HepG2 (cell line): ENCODE results near the gene G6PC3. TPM values are rescaled to one million over a fixed set of nuclear protein-coding genes. Genes with fewer than 3 reads are reported as not detected.

Source experiments
- AHR ChIP-seq: IDR thresholded peaks from 2 replicates; pipeline ENCODE4 v1.6.1; 2018; ENCODE audit warnings: missing genetic modification reagents, missing compliant biosample characterization
- ATM ChIP-seq: fragments of 450-650 bp; IDR thresholded peaks from 2 replicates; pipeline ENCODE4 v1.7.1; 2017; ENCODE audit warnings: mild to moderate bottlenecking, borderline replicate concordance
- BCL6 ChIP-seq: IDR thresholded peaks from 2 replicates; pipeline ENCODE4 v1.6.1; 2016; ENCODE audit warnings: missing genetic modification reagents, missing compliant biosample characterization
- CBX5 ChIP-seq: sonication (generic); formaldehyde crosslinking; IDR thresholded peaks from 2 replicates; pipeline ENCODE4 v1.4.0; 2020; ENCODE audit warnings: missing genetic modification reagents, borderline replicate concordance
- CREM ChIP-seq, 2 experiments: sonication (generic) in 1 of 2; formaldehyde crosslinking in 1 of 2; IDR thresholded peaks; 2 replicates each; pipeline versions ENCODE4 v1.4.0 to v1.6.1; 2016 to 2020; ENCODE audit warnings: antibody characterized with exemption in 1 of 2, mild to moderate bottlenecking in 1 of 2, missing genetic modification reagents in 1 of 2
- DMAP1 ChIP-seq: IDR thresholded peaks from 2 replicates; pipeline ENCODE4 v1.6.1; 2016
- GATAD2A ChIP-seq: IDR thresholded peaks from 2 replicates; pipeline ENCODE4 v1.6.1; 2016
- IKZF5 ChIP-seq: IDR thresholded peaks from 2 replicates; pipeline ENCODE4 v1.6.1; 2018; ENCODE audit warnings: missing genetic modification reagents, mild to moderate bottlenecking, missing compliant biosample characterization
- JUND ChIP-seq: sonication (generic); formaldehyde crosslinking; IDR thresholded peaks from 2 replicates; pipeline ENCODE4 v1.8.0; 2022; ENCODE audit warnings: mild to moderate bottlenecking, missing genetic modification reagents
- KLF16 ChIP-seq, 2 experiments: sonication (generic) in 1 of 2; formaldehyde crosslinking in 1 of 2; IDR thresholded peaks; 2 replicates each; pipeline versions ENCODE4 v1.6.1 to v1.8.0; 2016 to 2023; ENCODE audit warnings: missing genetic modification reagents in 2 of 2, missing compliant biosample characterization in 1 of 2
- NR2F6 ChIP-seq, 2 experiments: IDR thresholded peaks; 2 replicates each; pipeline ENCODE4 v1.6.1; 2016; ENCODE audit warnings: antibody characterized with exemption in 1 of 2, mild to moderate bottlenecking in 1 of 2
- RNF2 ChIP-seq: fragments of 450-650 bp; conservative IDR thresholded peaks from 2 replicates; pipeline ENCODE4 v1.6.1; 2016; ENCODE audit warnings: low read depth
- SP1 ChIP-seq, 2 experiments: fragments of 450-650 bp in 1 of 2; sonication (generic) in 1 of 2; formaldehyde crosslinking in 1 of 2; IDR thresholded peaks; 2 replicates each; pipeline versions ENCODE4 v1.4.0 to v1.6.1; 2016 to 2020; ENCODE audit warnings: missing genetic modification reagents in 1 of 2
- SP5 ChIP-seq: IDR thresholded peaks from 2 replicates; pipeline ENCODE4 v1.6.1; 2016; ENCODE audit warnings: low read depth, borderline replicate concordance
- TBX2 ChIP-seq: sonication (generic); formaldehyde crosslinking; IDR thresholded peaks from 2 replicates; pipeline ENCODE4 v1.5.0; 2020; ENCODE audit warnings: missing genetic modification reagents, mild to moderate bottlenecking, borderline replicate concordance
- TRIM24 ChIP-seq: sonication (generic); formaldehyde crosslinking; IDR thresholded peaks from 2 replicates; pipeline ENCODE4 v1.8.0; 2022; ENCODE audit warnings: mild to moderate bottlenecking, missing genetic modification reagents
- YEATS2 ChIP-seq: sonication (generic); formaldehyde crosslinking; IDR thresholded peaks from 2 replicates; pipeline ENCODE4 v1.4.0; 2020; ENCODE audit warnings: missing genetic modification reagents, borderline replicate concordance
- YY1 ChIP-seq: IDR thresholded peaks from 2 replicates; pipeline ENCODE4 v1.6.1; 2011; ENCODE audit warnings: low read length, low read depth, moderate library complexity, mild to moderate bottlenecking; ENCODE audit not compliant: insufficient read depth, insufficient replicate concordance
- ZBTB20 ChIP-seq: sonication (generic); formaldehyde crosslinking; IDR thresholded peaks from 2 replicates; pipeline ENCODE4 v1.8.1; 2023; ENCODE audit warnings: missing genetic modification reagents, low read depth, mild to moderate bottlenecking, borderline replicate concordance
- ZC3H4 ChIP-seq: sonication (generic); formaldehyde crosslinking; IDR thresholded peaks from 2 replicates; pipeline ENCODE4 v1.4.0; 2020; ENCODE audit warnings: missing genetic modification reagents, borderline replicate concordance
- ZFX ChIP-seq: sonication (generic); formaldehyde crosslinking; IDR thresholded peaks from 2 replicates; pipeline ENCODE4 v1.4.0; 2020; ENCODE audit warnings: mild to moderate bottlenecking, low read depth, missing genetic modification reagents, moderate library complexity
- ZKSCAN5 ChIP-seq: sonication (generic); formaldehyde crosslinking; IDR thresholded peaks from 2 replicates; pipeline ENCODE4 v1.5.1; 2020; ENCODE audit warnings: mild to moderate bottlenecking, missing genetic modification reagents
- ZNF121 ChIP-seq: sonication (generic); formaldehyde crosslinking; IDR thresholded peaks from 2 replicates; pipeline ENCODE4 v1.5.0; 2020; ENCODE audit warnings: mild to moderate bottlenecking, missing genetic modification reagents
- ZNF225 ChIP-seq: sonication (generic); formaldehyde crosslinking; IDR thresholded peaks from 2 replicates; pipeline ENCODE4 v1.4.0; 2020; ENCODE audit warnings: mild to moderate bottlenecking, missing genetic modification reagents
- ZNF792 ChIP-seq: IDR thresholded peaks from 2 replicates; pipeline ENCODE4 v1.6.1; 2016
- ZSCAN9 ChIP-seq: IDR thresholded peaks from 2 replicates; pipeline ENCODE4 v1.6.1; 2016; ENCODE audit warnings: borderline replicate concordance
- polyA plus RNA-seq, 8 experiments: library from polyadenylated mRNA; depleted of rRNA in 3 of 8; stranded (reverse) in 7 of 8; unstranded in 1 of 8; fragments of >200 nt; fragmentation: Illumina TruSeq in 4 of 8; extraction: Trizol in 4 of 8; gene quantifications; 2 replicates each; pipeline versions ENCODE4 v1.2.1 to v1.2.3, GENCODE V29; 2011 to 2016; ENCODE audit warnings: low read depth in 4 of 8, missing spikeins in 1 of 8, mixed read lengths in 1 of 8; ENCODE audit not compliant: insufficient read depth in 1 of 8
- total RNA-seq, 5 experiments: library from RNA; depleted of rRNA; stranded (reverse); fragments of >200 nt; fragmentation: Illumina TruSeq; extraction: Trizol; gene quantifications; 2 replicates each; pipeline ENCODE4 v1.2.3, GENCODE V29; 2016; ENCODE audit warnings: low read depth in 1 of 5
- TF ChIP-seq, protein P1 (sequence below), 2 experiments: sonication (generic) in 1 of 2; formaldehyde crosslinking in 1 of 2; IDR thresholded peaks; 2 replicates each; pipeline versions ENCODE4 v1.4.0 to v1.6.1; 2018 to 2020; ENCODE audit warnings: missing genetic modification reagents in 2 of 2, borderline replicate concordance in 1 of 2, low read depth in 1 of 2, mild to moderate bottlenecking in 1 of 2, missing biosample characterization in 1 of 2
- TF ChIP-seq, protein P2 (sequence below): sonication (generic); formaldehyde crosslinking; IDR thresholded peaks from 2 replicates; pipeline ENCODE4 v1.4.0; 2020; ENCODE audit warnings: mild to moderate bottlenecking, missing genetic modification reagents

The G6PC3 gene
- total and polyA plus RNA-seq, 2 of the 13 experiments (the other 11 are each of a cell fraction or from before 2014, with no cell fraction given) = 38.5 to 75.8 TPM

- TF ChIP-seq BCL6 (CRISPR knock-in tag) (no peak), ZFX (CRISPR knock-in tag) (peak; percentile 57; the same call in 1 of the 2 replicates), DMAP1 (CRISPR knock-in tag) (no peak), ATM (no peak), YEATS2 (CRISPR knock-in tag) (no peak; the same call in 1 of the 2 replicates), SP1 (IDR thresholded peaks at IDR 0.05) (no peak), SP1 (CRISPR knock-in tag; IDR thresholded peaks at IDR 0.05) (peak; percentile 67), CBX5 (peak; percentile 65; the same call in 1 of the 2 replicates), ZKSCAN5 (no peak), KLF16 (CRISPR knock-in tag; IDR thresholded peaks at IDR 0.05) (no peak), YY1 (peak; percentile 48), CREM (IDR thresholded peaks at IDR 0.05) (no peak), CREM (CRISPR knock-in tag; IDR thresholded peaks at IDR 0.05) (no peak), ZC3H4 (peak; percentile 54; the same call in 1 of the 2 replicates), ZSCAN9 (CRISPR knock-in tag) (peak; percentile 48; the same call in 1 of the 2 replicates), TBX2 (CRISPR knock-in tag) (no peak), TRIM24 (0 out of 2 replicates have a peak, but pooled peaks have one; percentile 33), SP5 (CRISPR knock-in tag) (peak; percentile 15; the same call in 1 of the 2 replicates), ZNF792 (CRISPR knock-in tag) (peak; percentile 59; the same call in 1 of the 2 replicates), ZNF121 (no peak), ZBTB20 (CRISPR knock-in tag) (no peak), ZNF225 (CRISPR knock-in tag) (peak; percentile 84; the same call in 1 of the 2 replicates), AHR (no peak; the same call in 1 of the 2 replicates), JUND (CRISPR knock-in tag) (0 out of 2 replicates have a peak, but pooled peaks have one; percentile 57), NR2F6 (IDR thresholded peaks at IDR 0.05) (no peak), NR2F6 (CRISPR knock-in tag; IDR thresholded peaks at IDR 0.05) (peak; percentile 65; the same call in 1 of the 2 replicates), RNF2 (no peak), GATAD2A (peak; percentile 47; the same call in 1 of the 2 replicates), IKZF5 (0 out of 2 replicates have a peak, but pooled peaks have one; percentile 32)
- TF ChIP-seq, protein P1, sequence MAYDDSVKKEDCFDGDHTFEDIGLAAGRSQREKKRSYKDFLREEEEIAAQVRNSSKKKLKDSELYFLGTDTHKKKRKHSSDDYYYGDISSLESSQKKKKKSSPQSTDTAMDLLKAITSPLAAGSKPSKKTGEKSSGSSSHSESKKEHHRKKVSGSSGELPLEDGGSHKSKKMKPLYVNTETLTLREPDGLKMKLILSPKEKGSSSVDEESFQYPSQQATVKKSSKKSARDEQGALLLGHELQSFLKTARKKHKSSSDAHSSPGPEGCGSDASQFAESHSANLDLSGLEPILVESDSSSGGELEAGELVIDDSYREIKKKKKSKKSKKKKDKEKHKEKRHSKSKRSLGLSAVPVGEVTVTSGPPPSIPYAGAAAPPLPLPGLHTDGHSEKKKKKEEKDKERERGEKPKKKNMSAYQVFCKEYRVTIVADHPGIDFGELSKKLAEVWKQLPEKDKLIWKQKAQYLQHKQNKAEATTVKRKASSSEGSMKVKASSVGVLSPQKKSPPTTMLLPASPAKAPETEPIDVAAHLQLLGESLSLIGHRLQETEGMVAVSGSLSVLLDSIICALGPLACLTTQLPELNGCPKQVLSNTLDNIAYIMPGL (CRISPR knock-in tag; IDR thresholded peaks at IDR 0.05; ENCODE audit: borderline replicate concordance in 1 of 2, low read depth in 1 of 2) = peak; percentile 77 to 87; a peak in 3 of 4 replicates
- TF ChIP-seq, protein P2, sequence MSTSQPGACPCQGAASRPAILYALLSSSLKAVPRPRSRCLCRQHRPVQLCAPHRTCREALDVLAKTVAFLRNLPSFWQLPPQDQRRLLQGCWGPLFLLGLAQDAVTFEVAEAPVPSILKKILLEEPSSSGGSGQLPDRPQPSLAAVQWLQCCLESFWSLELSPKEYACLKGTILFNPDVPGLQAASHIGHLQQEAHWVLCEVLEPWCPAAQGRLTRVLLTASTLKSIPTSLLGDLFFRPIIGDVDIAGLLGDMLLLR (CRISPR knock-in tag) = peak; percentile 75; the same call in 1 of the 2 replicates
Observed at GRCh38 chr17:44083250-44083849, 12.8 kb downstream of the G6PC3 start (continued).
